Measurements from ENCODE around the gene PLA2G5.

PLA2G5 gene

DNA sequence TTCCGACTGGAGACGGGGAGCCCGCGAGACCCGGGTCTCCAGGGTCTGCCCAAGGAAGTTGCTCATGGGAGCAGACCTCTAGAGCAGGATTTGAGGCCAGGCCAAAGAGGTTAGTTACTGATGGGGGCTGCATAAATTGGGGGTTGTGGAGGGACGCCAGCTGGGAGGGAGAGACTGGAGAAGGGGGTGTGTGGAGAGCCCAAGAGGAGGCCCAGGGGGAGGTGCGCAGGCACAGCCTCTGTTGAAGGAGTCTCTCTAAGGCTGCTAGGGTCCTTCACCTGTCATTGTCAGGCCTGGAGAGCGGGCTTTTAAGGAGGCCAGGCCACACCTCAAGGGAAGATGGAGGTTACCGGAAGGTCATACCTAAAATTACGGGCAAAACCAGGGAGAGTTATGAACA lies 363 bp downstream of the PLA2G5 start:
- no peak for DNase-seq

- no peak for DNase-seq
Observed at GRCh38 chr1:20071416-20071815, 1.4 kb downstream of the PLA2G5 start.

DNA sequence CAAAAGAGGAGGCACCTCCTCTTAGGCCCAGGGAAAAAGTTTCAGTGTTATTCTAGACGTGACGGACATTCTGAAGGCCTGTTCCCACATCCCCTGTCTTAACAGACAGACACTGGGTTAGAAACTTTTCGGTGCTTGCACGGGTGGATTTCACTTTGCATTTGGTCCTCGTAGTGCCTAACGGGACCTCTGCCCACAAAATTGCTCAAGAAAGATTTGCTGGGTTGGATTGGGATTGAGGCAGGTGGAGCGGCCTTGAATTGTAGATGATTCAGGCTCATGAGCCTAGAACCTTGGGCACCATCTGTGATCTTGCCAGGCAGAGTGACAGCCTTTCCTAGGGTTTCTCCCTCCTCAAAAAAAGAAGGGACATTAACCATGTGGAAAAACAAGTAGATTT lies 2.8 kb downstream of the PLA2G5 start:
- DNase-seq, result no peak

GRCh38 chr1:20073256-20073655 lies 3.3 kb downstream of the PLA2G5 start:
- DNase-seq, result no peak

DNA sequence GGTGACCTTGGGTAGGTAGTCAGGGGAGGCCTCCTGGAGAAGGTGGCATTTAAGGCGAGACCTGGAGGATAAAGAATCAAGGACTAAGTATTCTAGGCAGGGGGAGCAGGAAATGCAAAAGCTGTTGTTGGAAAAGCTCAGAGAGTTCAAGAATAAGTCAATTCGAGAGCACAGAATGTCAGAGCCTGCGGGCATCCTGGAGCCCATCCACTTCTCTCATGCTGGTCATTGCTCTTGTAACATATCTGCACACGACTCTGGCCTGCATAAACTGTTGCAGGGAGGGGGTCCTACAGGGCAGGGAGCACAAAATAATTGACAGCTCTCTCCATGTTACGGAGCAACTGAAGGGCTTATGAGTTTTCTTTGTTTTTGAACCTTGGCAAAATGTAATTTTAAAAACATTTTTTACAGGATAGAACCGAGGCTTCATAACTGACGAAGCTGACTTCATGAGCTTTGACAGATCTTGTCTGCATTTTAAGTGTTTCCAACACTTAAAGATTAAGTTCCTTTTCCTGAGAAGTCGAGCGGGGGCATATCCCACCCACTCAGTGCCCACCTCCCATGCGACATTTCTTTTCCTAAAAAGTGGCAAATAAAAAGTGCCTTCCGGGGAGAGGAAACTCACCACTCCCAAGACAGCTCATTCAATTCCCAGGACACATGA lies 4.2 kb downstream of the PLA2G5 start:
- no peak for DNase-seq

DNA sequence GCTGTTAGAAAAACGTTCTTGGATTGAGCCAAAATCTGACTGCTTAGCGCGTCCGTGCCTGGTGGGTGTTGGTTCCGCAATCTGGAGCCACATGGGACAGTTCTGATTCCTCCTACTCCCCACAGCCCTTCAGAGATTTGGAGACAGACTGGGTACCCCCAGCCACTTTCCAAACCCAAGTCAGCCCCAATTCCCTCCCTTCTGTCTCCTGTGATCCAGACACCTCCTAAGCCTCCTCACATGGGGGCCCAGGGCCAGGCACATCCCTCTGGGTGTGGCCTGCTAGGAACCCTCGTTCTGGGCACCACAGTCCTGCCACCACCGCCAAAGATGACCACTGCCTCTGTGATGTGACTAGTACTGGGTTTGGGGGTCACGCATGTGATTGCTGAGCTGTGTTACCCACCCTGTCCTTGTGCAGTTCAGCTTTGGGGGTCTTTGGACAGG lies 4.8 kb downstream of the PLA2G5 start:
- no peak for DNase-seq

GRCh38 chr1:20075345-20075744 lies 5.4 kb downstream of the PLA2G5 start:
- no peak for DNase-seq

- DNase-seq, result no peak
Observed at GRCh38 chr1:20076223-20076622, 6.2 kb downstream of the PLA2G5 start.

DNA sequence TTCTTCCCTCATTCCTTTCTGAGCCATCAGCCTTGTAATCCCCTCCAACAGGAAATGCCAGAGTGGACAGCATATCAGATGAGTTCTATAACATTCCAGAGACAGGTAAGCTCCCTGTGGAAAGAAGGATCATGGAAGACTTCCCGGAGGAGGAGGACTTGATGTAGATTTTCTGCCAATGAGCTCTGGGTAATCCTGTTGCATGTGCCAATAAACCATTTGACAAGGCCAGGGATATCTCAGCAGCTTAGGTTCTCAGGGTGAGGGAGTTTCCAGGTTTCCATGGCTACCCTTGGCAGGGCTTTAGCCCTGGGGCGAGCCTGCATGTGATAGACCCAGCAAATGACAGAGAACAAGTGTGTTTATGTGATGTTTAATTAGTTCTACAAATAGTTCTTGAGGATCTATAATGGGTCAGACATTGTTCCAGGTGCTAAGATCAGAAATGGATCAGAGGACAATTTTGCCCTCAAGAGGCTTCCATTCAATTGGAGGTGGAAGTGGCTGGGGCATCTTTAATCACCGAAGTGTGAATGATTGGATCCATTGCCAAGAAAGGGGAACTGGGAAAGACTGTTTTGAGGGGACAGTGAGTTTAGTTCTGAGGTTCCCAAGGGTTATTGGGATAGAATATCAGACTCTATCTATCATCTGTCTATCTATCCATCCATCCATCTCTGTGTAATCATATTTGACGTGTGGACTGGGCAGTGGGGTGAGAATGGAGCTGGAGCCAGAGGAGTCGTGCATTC lies 6.9 kb downstream of the PLA2G5 start:
- DNase-seq, result no peak

DNA sequence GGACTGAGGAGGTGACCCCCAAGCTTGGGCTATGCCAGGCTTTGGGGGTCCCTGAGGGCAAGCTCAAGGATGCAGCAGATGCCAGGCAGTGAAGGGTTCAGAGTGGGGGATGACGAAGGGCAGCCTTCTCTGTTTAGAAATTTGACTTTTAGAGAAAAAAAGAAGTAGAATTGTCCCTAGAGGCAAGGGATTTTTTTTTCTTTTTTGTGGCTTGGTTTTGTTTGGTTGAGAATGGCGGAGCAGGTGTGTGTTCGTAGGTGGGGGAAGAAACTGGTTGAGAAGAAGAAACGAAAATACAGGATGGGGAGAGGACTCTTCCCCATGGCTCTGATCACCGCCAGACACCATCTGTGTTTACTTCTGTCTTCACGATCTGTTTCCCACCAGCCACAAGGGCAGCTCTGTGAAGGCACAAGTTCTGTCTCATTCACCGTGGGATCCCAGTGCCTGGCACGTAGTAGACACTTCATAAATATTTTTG lies 8.2 kb downstream of the PLA2G5 start:
- no peak for DNase-seq

- no peak for DNase-seq
Observed at GRCh38 chr1:20078711-20079110, 8.7 kb downstream of the PLA2G5 start.

- DNase-seq, result no peak
Observed at GRCh38 chr1:20079661-20080305, 9.8 kb downstream of the PLA2G5 start.

DNA sequence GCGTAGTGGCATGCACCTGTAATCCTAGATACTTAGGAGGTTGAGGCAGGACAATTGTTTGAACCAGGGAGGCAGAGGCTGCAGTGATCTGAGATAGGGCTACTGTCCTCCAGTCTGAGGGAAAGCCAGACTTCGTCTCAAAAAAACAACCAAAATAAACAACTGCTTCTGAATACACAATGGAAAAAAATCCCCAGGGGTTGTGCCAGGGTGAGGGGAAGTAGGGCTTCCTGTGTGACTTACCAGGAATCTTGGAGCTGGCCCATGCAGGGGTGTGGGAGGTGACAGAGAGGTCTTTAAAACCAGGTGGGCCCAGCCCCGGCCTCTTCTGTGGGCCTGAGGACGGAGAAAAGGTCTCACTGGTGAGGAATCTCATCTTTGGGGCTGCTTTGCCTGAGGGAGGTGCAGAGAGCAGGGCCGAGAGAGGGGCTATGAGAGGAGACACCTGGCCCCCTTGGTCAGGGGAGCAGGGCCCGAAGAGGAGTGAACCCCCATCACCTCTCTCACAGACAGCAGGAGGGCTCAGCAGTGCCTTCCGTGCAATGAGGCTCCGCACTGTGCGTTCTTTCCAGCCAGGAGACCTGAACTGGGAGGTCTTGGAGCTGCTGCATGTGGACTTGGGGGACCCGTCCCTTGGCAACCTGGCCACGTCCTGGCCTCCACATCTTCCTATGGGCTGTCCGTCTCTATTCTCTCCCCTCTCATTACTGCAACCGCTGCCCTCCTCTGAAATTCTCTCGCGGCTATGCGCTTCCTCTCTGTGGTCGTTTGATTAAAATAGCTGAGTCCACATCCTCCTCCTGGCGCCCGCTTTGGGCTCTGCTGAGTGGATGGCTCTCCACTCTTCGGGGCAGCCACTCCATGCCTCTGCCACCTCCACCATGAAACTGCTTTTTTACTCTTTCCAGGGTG lies 10.7 kb downstream of the PLA2G5 start:
- DNase-seq, result peak; percentile 44

DNA sequence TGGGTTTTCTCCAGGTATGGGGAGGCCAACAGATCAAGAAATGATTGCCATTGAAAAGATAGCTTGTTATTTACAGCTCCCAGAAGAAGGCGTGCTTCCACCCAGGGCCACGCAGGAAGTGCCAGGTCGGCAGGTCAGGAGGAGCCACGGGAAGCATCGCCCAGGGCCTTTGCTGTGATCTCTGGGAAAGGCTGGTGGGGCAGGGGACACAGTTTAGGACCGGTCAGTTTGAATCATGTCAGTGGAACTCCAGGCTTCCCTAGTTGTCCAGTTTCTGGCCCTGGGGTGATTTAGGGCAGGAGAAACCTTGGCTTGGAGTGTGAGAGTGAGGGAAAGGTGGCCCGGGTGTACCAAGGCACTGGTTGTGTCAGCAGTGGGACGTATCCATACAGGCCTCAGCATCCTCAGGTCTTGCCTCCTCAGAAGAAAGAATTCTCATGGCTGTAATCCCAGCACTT lies 11.4 kb downstream of the PLA2G5 start:
- DNase-seq, result no peak

- DNase-seq, result no peak
Observed at GRCh38 chr1:20082772-20083171, 12.8 kb downstream of the PLA2G5 start.

DNA sequence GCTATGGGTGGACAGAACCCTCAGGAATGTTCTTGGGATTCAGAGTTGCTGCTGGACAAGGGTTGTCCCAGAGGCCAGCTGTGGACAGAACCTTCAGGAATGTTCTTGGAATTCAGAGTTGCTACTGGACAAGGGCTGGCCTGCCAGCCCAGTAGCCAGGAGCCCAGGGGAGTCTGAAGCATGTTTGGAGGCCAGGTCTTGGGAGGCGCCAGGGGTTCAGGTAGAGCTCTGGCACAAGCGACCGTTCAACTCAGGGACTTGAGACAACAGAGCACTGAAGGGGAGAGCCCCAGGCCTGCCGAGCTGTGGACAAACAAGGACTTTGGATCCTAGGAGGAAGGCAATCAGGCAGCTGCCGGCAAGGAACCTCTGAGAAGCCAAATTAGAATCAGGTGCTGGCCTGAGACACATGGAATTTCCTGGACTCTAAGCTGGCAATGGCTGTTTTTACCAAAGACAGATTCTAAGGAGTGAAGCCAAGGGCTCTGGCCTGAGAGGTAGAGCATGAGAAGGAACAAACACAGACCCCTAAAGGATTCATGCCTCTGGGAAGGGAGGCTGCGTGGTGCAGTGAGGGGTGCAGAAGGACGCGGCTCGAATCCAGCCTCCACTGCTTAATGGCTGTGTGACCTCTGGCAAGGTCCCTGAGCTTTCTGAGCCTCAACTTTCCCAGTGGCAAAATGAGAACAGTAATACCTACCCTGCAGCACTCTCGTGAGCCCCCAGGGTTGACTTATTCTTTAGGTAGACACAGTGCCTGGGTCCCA lies 13.4 kb downstream of the PLA2G5 start:
- no peak for DNase-seq

GRCh38 chr1:20086800-20087199 lies 16.8 kb downstream of the PLA2G5 start:
- DNase-seq, result no peak

- no peak for DNase-seq
Observed at GRCh38 chr1:20087668-20088067, 17.7 kb downstream of the PLA2G5 start.

DNA sequence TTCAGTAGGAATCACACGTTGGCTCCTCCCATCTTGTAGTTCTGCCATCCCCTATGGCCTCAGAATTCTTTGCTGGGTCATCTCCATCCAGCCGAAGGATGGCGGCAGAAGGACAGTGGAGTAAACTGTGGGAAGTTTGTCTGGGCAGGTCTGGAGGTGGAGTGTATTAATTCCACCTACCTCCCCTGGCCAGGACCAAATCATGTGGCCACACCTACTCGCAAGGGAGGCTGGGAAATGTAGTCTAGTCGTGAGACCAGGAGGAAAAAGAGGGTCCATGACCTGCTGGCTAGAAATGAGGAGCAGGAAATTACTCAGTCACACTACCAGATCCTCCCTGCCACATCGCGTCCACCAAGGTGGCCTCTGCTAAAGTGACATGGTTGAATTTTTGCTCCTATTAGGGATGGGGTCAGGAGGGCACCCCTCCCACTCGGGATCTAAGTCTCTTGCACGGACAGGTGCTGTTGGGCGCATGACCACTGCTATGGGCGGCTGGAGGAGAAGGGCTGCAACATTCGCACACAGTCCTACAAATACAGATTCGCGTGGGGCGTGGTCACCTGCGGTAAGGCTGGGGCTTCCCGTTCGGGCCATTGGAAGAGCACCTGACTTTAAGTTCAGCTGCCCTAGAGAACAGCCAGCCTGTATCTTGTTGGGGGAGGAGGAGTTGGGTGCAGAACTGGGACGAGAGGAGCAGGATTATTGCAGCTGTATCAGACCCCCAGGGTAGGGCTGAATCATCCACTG lies 19.5 kb downstream of the PLA2G5 start:
- no peak for DNase-seq

- DNase-seq, result no peak
Observed at GRCh38 chr1:20090119-20090518, 20.1 kb downstream of the PLA2G5 start.

GRCh38 chr1:20090641-20091040 lies 20.6 kb downstream of the PLA2G5 start:
- no peak for DNase-seq
